B cell (primary cell): ENCODE measurements around the gene TEKT5.

ENCODE experiments used
- EZH2 ChIP-seq: IDR thresholded peaks from 2 replicates; pipeline ENCODE4 v1.6.1; 2012; ENCODE audit warnings: borderline replicate concordance, low read depth, mild to moderate bottlenecking, moderate library complexity, low read length; ENCODE audit not compliant: insufficient read depth, poor library complexity, severe bottlenecking
- TF ChIP-seq, protein P1 (sequence below): fragments of 200-600 bp; IDR thresholded peaks from one replicate; pipeline ENCODE4 v1.8.0; 2022; ENCODE audit warnings: antibody characterized with exemption, mild to moderate bottlenecking

DNA sequence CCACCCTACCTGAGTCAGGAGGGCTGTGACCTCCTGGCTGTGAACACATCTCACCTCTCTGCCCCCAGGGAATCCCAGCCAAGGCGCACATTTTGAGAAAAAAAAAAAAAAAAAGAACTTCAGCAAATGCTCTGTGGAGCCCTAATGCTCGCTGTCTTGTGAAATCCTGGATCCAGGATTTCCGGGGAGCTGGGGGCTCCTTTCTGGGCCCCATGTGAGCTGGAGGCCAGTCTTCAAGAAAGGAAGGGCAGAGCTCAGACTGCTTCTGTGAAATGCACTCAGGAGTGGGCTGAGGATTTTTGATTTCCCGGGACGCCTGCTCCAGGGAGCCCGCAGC is 78.3 kb downstream of the TEKT5 start:
- TF ChIP-seq, protein P1, sequence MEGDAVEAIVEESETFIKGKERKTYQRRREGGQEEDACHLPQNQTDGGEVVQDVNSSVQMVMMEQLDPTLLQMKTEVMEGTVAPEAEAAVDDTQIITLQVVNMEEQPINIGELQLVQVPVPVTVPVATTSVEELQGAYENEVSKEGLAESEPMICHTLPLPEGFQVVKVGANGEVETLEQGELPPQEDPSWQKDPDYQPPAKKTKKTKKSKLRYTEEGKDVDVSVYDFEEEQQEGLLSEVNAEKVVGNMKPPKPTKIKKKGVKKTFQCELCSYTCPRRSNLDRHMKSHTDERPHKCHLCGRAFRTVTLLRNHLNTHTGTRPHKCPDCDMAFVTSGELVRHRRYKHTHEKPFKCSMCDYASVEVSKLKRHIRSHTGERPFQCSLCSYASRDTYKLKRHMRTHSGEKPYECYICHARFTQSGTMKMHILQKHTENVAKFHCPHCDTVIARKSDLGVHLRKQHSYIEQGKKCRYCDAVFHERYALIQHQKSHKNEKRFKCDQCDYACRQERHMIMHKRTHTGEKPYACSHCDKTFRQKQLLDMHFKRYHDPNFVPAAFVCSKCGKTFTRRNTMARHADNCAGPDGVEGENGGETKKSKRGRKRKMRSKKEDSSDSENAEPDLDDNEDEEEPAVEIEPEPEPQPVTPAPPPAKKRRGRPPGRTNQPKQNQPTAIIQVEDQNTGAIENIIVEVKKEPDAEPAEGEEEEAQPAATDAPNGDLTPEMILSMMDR = no peak
- TF ChIP-seq EZH2 = no peak
